ENCODE results near the gene SLC16A6. TPM values are rescaled to one million over a fixed set of nuclear protein-coding genes. Genes with fewer than 3 reads are reported as not detected.

The SLC16A6 gene
- total and polyA plus RNA-seq, 2 of the 4 experiments (the other 2 are of a cell fraction): 0.22 to 0.54 TPM

DNA sequence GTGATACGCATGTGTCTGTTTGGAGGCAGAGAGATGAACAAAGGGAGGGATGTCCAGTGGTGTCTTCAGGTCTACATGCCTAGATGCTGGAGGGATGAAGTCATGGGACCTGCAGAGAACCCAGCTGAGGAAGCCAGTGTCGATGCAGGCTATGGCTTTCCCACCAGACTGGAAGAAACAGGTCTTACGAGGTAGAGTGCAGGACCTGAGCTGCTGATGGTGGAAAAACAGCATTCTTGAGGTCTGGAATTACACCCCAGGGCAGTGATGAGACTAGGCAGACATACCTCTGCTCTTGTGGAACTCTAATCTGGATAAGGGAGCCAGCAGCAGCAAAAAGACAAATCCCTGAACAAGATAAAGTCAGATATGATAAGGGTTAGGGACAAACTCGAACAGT lies 37.7 kb upstream of the SLC16A6 start:
- BruUV-seq (replicated peaks): no TSS peak
- Histone ChIP-seq H3K9me1 (ENCODE audit: insufficient read depth, low read length) (no peaks in the 10 kb centered on the region), H4K20me1 (ENCODE audit: insufficient read depth, low read length) (no peaks in the 10 kb centered on the region), H3K27ac (ENCODE audit: insufficient read depth, low read length) (no peak overlapping the region), H3K27me3 (ENCODE audit: control insufficient read depth, insufficient read depth, low read length) (0 out of 2 replicates have a peak, but pooled peaks cover 2% of the 10 kb centered on the region), H2AFZ (replicated peaks; ENCODE audit: low read length, poor library complexity) (no peak overlapping the region), H2AK9ac (replicated peaks; ENCODE audit: low read depth, low read length, poor library complexity) (peak overlapping the region; percentile 65), H3K36me3 (ENCODE audit: control insufficient read depth, insufficient read depth, low read length) (no peaks in the 10 kb centered on the region), H3K56ac (ENCODE audit: extremely low read depth, insufficient read depth, low read length) (no peak overlapping the region), H3K4me3 (ENCODE audit: insufficient read depth, low read depth, low read length) (no peak overlapping the region), H2BK20ac (ENCODE audit: low read depth, low read length) (no peak overlapping the region), H3K9ac (ENCODE audit: low read depth, low read length) (no peak overlapping the region), H3K23ac (ENCODE audit: low read depth, low read length) (no peak overlapping the region), H2BK120ac (ENCODE audit: low read depth, low read length) (no peak overlapping the region), H3K4me1 (ENCODE audit: control insufficient read depth, insufficient read depth, low read length) (no peaks in the 10 kb centered on the region), H3K18ac (ENCODE audit: low read depth, low read length) (no peak overlapping the region), H3K4ac (ENCODE audit: low read depth, low read length) (no peak overlapping the region), H4K5ac (ENCODE audit: low read depth, low read length) (no peak overlapping the region), H4K91ac (ENCODE audit: insufficient read depth, low read depth, low read length) (no peak overlapping the region), H3K14ac (replicated peaks; ENCODE audit: low read depth, low read length) (no peak overlapping the region), H3K4me2 (ENCODE audit: low read depth, low read length) (no peak overlapping the region), H4K8ac (ENCODE audit: low read depth in 2 of 2, low read length in 2 of 2) (no peak overlapping the region), H3K9me3 (ENCODE audit: control insufficient read depth, insufficient read depth, low read length) (peaks cover 11% of the 10 kb centered on the region), H2AK5ac (ENCODE audit: low read depth, low read length) (no peak overlapping the region), H2BK5ac (ENCODE audit: low read depth, low read length, poor library complexity, severe bottlenecking) (no peak overlapping the region), H3K79me1 (ENCODE audit: low read depth in 1 of 2, low read length in 2 of 2) (no peaks in the 10 kb centered on the region), H2BK15ac (ENCODE audit: low read depth, low read length) (no peak overlapping the region)
- in situ Hi-C loops (cut with MboI; ENCODE audit: low sequenced_read_pairs): no loop called here
- TF ChIP-seq FOS (IDR thresholded peaks at IDR 0.05; ENCODE audit: low read depth, low read length) (no peak), RFX5 (IDR thresholded peaks at IDR 0.05; ENCODE audit: low read depth, low read length) (no peak), NFE2L2 (IDR thresholded peaks at IDR 0.05; ENCODE audit: low read depth, low read length) (no peak), SMC3 (IDR thresholded peaks at IDR 0.05; ENCODE audit: low read depth, low read length) (no peak), MAFK (IDR thresholded peaks at IDR 0.05; ENCODE audit: low read depth, low read length) (no peak), BHLHE40 (IDR thresholded peaks at IDR 0.05; ENCODE audit: low read depth, low read length) (no peak), CEBPB (IDR thresholded peaks at IDR 0.05; ENCODE audit: low read depth, low read length) (no peak), POLR2A (IDR thresholded peaks at IDR 0.05; ENCODE audit: low read depth, low read length) (no peak), MXI1 (IDR thresholded peaks at IDR 0.05; ENCODE audit: borderline replicate concordance, low read depth, low read length) (no peak)
- TF ChIP-seq, protein P1, sequence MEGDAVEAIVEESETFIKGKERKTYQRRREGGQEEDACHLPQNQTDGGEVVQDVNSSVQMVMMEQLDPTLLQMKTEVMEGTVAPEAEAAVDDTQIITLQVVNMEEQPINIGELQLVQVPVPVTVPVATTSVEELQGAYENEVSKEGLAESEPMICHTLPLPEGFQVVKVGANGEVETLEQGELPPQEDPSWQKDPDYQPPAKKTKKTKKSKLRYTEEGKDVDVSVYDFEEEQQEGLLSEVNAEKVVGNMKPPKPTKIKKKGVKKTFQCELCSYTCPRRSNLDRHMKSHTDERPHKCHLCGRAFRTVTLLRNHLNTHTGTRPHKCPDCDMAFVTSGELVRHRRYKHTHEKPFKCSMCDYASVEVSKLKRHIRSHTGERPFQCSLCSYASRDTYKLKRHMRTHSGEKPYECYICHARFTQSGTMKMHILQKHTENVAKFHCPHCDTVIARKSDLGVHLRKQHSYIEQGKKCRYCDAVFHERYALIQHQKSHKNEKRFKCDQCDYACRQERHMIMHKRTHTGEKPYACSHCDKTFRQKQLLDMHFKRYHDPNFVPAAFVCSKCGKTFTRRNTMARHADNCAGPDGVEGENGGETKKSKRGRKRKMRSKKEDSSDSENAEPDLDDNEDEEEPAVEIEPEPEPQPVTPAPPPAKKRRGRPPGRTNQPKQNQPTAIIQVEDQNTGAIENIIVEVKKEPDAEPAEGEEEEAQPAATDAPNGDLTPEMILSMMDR (conservative IDR thresholded peaks at IDR 0.05; ENCODE audit: low read depth, low read length): no peak
- TF ChIP-seq, protein P2, sequence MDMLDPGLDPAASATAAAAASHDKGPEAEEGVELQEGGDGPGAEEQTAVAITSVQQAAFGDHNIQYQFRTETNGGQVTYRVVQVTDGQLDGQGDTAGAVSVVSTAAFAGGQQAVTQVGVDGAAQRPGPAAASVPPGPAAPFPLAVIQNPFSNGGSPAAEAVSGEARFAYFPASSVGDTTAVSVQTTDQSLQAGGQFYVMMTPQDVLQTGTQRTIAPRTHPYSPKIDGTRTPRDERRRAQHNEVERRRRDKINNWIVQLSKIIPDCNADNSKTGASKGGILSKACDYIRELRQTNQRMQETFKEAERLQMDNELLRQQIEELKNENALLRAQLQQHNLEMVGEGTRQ (IDR thresholded peaks at IDR 0.05; ENCODE audit: low read depth, low read length): no peak
- ChIA-PET POLR2A (ENCODE audit: unreplicated experiment) (no interaction called here), CTCF (interaction anchor here (1.1 kb wide), 1 partner anchor 70 kb away, joined by 3 read pairs; no protein-coding TSS in a partner anchor)
- DNase-seq (peak; percentile 7), ATAC-seq (ENCODE audit: low read depth) (no peak)
- dilution Hi-C loops (cut with HindIII; ENCODE audit: low sequenced_read_pairs, unreplicated experiment): no loop called here
- intact Hi-C loops (cut with micrococcal nuclease): no loop called here
- WGBS, 2 experiments (ENCODE audit: extremely low coverage in 2 of 2, insufficient read length in 1 of 2): 52% methylated on average over 4 of the region's 4 CpGs; no CpG with 5 or more reads in 1 of the 2 experiments
